Mucosa of descending colon (tissue), 3 donors: ENCODE measurements around the gene PSMA1. TPM values are rescaled to one million over a fixed set of nuclear protein-coding genes. Genes with fewer than 3 reads are reported as not detected.
A peak's percentile ranks its signal among the peaks of the same experiment; 100 is the strongest.

ENCODE experiments used
- ATAC-seq: fragments of 200-7000 bp; cut with Tn5 transposase; one replicate; pipeline ENCODE4 v1.9.1; 2020; ENCODE audit warnings: mild to moderate bottlenecking, moderate library complexity
- DNase-seq, 3 donors: peaks; one replicate each; pipeline ENCODE4 v3.0.0-alpha.2; 2020
- H3K36me3 ChIP-seq: fragments of 200-600 bp; one replicate; pipeline ENCODE4 v1.8.0; 2021; ENCODE audit warnings: low read depth, mild to moderate bottlenecking
- H3K4me1 ChIP-seq: fragments of 200-600 bp; one replicate; pipeline ENCODE4 v1.8.0; 2021; ENCODE audit warnings: low read depth, mild to moderate bottlenecking
- H3K4me3 ChIP-seq: fragments of 200-600 bp; one replicate; pipeline ENCODE4 v1.8.0; 2021; ENCODE audit warnings: mild to moderate bottlenecking
- H3K9me3 ChIP-seq: fragments of 200-600 bp; one replicate; pipeline ENCODE4 v1.8.0; 2021; ENCODE audit warnings: mild to moderate bottlenecking
- CTCF ChIP-seq: fragments of 200-600 bp; IDR thresholded peaks from one replicate; pipeline ENCODE4 v1.8.0; 2022; ENCODE audit warnings: antibody characterized with exemption, mild to moderate bottlenecking
- intact Hi-C, 2 donors: fragments of 100-400 bp; cut with DNase I in 1 of 2; cut with micrococcal nuclease in 1 of 2; formaldehyde crosslinking; loops; one replicate each; pipeline versions ENCODE4 v1.11.0 to v1.11.1; 2022; cut with DNase I, micrococcal nuclease
- total RNA-seq, 3 donors: library from RNA; stranded (reverse); fragmentation: NEBNext Ultra II Directional in 2 of 3; extraction: Animal tissue kit (Norgen Biotek cat#: 25700) in 2 of 3; gene quantifications; one replicate each; pipeline versions ENCODE4 v1.2.1 to v1.2.4, GENCODE V29; 2021 to 2023
- donor health status: DM: no; HTN: no; CAD: no; lungs with moderate emphysema.
- donor health status: DM: no; HTN: no; CAD: no.
- donor health status: DM: no; HTN: yes; CAD: no.

Gene PSMA1
- total RNA-seq, 3 donors from 2014 or later, result 94.3 to 116 (median 101) TPM

- TF ChIP-seq CTCF, result no peak
- Histone ChIP-seq H3K4me3 (no peak overlapping the region), H3K4me1 (no peaks in the 10 kb centered on the region), H3K36me3 (no peaks in the 10 kb centered on the region), H3K9me3 (no peaks in the 10 kb centered on the region)
- intact Hi-C loops, result no loop called here
- DNase-seq (no peak), ATAC-seq (no peak)
Observed at GRCh38 chr11:14555818-14556217, 35.6 kb upstream of the PSMA1 start.

GRCh38 chr11:14554959-14555358 is 34.8 kb upstream of the PSMA1 start:
- DNase-seq, result peak in 1 of 3 donors; percentile 51
- ATAC-seq, result peak; percentile 92

GRCh38 chr11:14552089-14552488 is 31.9 kb upstream of the PSMA1 start:
- no peak for DNase-seq
- Histone ChIP-seq H3K36me3 (no peaks in the 10 kb centered on the region), H3K9me3 (no peaks in the 10 kb centered on the region), H3K4me1 (no peaks in the 10 kb centered on the region), H3K4me3 (no peak overlapping the region)
- TF ChIP-seq CTCF, result no peak
- intact Hi-C loops, result no loop called here
- ATAC-seq, result no peak

More at GRCh38 chr11:14554959-14555358, 34.8 kb upstream of the PSMA1 start:
- no peaks in the 10 kb centered on the region for H3K36me3 ChIP-seq
- H3K9me3 ChIP-seq, result no peaks in the 10 kb centered on the region
- H3K4me3 ChIP-seq, result no peak overlapping the region
- intact Hi-C loops, result no loop called here
- TF ChIP-seq CTCF, result no peak
- no peaks in the 10 kb centered on the region for H3K4me1 ChIP-seq

DNA sequence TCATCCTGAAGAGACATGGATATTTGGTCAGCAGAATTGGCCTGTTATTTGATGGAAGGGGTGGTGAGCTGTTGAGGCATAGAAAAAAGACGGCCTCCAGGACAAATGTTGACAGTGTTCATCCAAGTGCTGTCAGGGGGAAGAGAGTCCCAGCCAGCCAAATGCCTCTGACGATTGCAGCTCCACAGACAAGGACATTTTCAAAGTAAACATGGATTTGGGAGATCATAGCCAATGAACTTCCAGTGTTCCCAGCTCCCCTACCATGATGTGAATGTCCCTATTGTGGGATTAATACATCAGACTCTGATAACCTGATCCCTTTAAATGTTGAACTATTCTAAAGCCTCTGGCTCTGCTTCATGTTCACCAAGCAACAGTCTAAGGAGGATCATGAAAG is 31.2 kb upstream of the PSMA1 start:
- Histone ChIP-seq H3K9me3 (no peaks in the 10 kb centered on the region), H3K4me1 (no peaks in the 10 kb centered on the region), H3K4me3 (no peak overlapping the region), H3K36me3 (no peaks in the 10 kb centered on the region)
- intact Hi-C loops, result no loop called here
- no peak for ATAC-seq
- TF ChIP-seq CTCF, result no peak
- no peak for DNase-seq

- no peak for TF ChIP-seq CTCF
- H3K4me1 ChIP-seq, result peaks cover 2% of the 10 kb centered on the region
- DNase-seq (no peak), ATAC-seq (no peak)
- H3K36me3 ChIP-seq, result no peaks in the 10 kb centered on the region
- H3K9me3 ChIP-seq, result no peaks in the 10 kb centered on the region
- intact Hi-C loops, result loop anchor here in 1 of 2 donors (10.0 kb wide), 1 partner anchor 95 kb away; the partner anchor contains the start of gene PDE3B
- H3K4me3 ChIP-seq, result no peak overlapping the region
Observed at GRCh38 chr11:14549891-14550290, 29.7 kb upstream of the PSMA1 start.

DNA sequence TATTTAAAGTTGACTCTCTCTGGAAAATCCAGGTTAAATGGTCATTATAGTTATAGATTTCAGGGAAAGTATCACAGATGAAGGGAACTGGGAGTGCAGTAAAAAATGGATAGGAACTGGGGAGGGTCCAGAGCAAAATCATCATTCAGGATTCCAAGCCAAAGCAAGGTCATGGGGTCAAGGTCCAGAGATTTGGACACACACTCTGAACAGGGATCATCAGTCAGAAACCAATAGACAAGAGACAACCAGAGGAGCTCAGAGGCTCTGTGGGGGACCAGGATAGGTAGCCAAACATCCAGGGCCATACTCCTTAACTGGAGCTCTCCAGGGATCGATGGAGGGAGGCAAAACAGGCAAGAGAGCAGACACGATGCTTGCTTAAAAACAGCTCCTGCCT is 27.3 kb upstream of the PSMA1 start:
- Histone ChIP-seq H3K4me1 (peaks cover 17% of the 10 kb centered on the region), H3K36me3 (no peaks in the 10 kb centered on the region), H3K9me3 (no peaks in the 10 kb centered on the region), H3K4me3 (no peak overlapping the region)
- ATAC-seq, result no peak
- TF ChIP-seq CTCF, result no peak
- no peak for DNase-seq
- intact Hi-C loops, result loop anchor here in 1 of 2 donors (10.0 kb wide), 1 partner anchor 97 kb away; the partner anchor contains the start of gene PDE3B
